Stimulated activated CD8-positive, alpha-beta memory T cell treated with anti-CD3 and anti-CD28 coated beads, Interleukin-12 subunit alpha, Interleukin-12 subunit beta, amount 100 ng/mL, for 4 hours (primary cell): ENCODE results near the gene NSD1.
"Not testable (repeated sequence)": the region's sequence is repeated elsewhere in the genome, so short reads cannot be mapped to it uniquely, and the experiment has no call there.

Experiments used
- DNase-seq: peaks from one replicate; pipeline ENCODE4 v3.0.0-alpha.2; 2020; ENCODE audit warnings: low read depth

The NSD1 gene

GRCh38 chr5:177176175-177176711, 42.7 kb downstream of the NSD1 start:
- DNase-seq, result no peak

GRCh38 chr5:177177847-177178437, 44.4 kb downstream of the NSD1 start:
- not testable (repeated sequence) for DNase-seq

GRCh38 chr5:177178733-177179304, 45.2 kb downstream of the NSD1 start:
- DNase-seq, result no peak

- DNase-seq, result no peak
These were observed 45.9 kb downstream of the NSD1 start for GRCh38 chr5:177179431-177179830.

GRCh38 chr5:177183142-177183541, 49.6 kb downstream of the NSD1 start:
- no peak for DNase-seq

GRCh38 chr5:177183766-177184360, 50.3 kb downstream of the NSD1 start:
- no peak for DNase-seq

- no peak for DNase-seq
These were observed 52.4 kb downstream of the NSD1 start for GRCh38 chr5:177185993-177186392.

GRCh38 chr5:177186645-177187044, 53.1 kb downstream of the NSD1 start:
- DNase-seq, result no peak

GRCh38 chr5:177188775-177189174, 55.2 kb downstream of the NSD1 start:
- no peak for DNase-seq

GRCh38 chr5:177189416-177189815, 55.8 kb downstream of the NSD1 start:
- DNase-seq, result no peak

- no peak for DNase-seq
These were observed 56.4 kb downstream of the NSD1 start for GRCh38 chr5:177189965-177190364.

GRCh38 chr5:177194268-177194667, 60.7 kb downstream of the NSD1 start:
- DNase-seq, result no peak

GRCh38 chr5:177195307-177195952, 61.9 kb downstream of the NSD1 start:
- no peak for DNase-seq

- DNase-seq, result no peak
These were observed 65.2 kb downstream of the NSD1 start for GRCh38 chr5:177198738-177199137.

- DNase-seq, result no peak
These were observed 70.7 kb downstream of the NSD1 start for GRCh38 chr5:177204281-177204680.

- no peak for DNase-seq
These were observed 76.0 kb downstream of the NSD1 start for GRCh38 chr5:177209610-177210009.

- no peak for DNase-seq
These were observed 78.7 kb downstream of the NSD1 start for GRCh38 chr5:177212242-177212641.

- DNase-seq, result no peak
These were observed 87.0 kb downstream of the NSD1 start for GRCh38 chr5:177220576-177220975.

- DNase-seq, result no peak
These were observed 88.7 kb downstream of the NSD1 start for GRCh38 chr5:177222269-177222668.

GRCh38 chr5:177225798-177226197, 92.2 kb downstream of the NSD1 start:
- DNase-seq, result no peak

GRCh38 chr5:177226860-177227259, 93.3 kb downstream of the NSD1 start:
- no peak for DNase-seq

GRCh38 chr5:177228751-177229150, 95.2 kb downstream of the NSD1 start:
- no peak for DNase-seq

GRCh38 chr5:177230660-177231059, 97.1 kb downstream of the NSD1 start:
- DNase-seq, result no peak
